CD4-positive, alpha-beta T cell (primary cell): ENCODE measurements around the gene ACACB. TPM values are rescaled to one million over a fixed set of nuclear protein-coding genes. Genes with fewer than 3 reads are reported as not detected.

ENCODE experiments used
- ATAC-seq: fragments of 200-7000 bp; cut with Tn5 transposase; one replicate; pipeline ENCODE4 v1.10.0; 2022; ENCODE audit warnings: mild to moderate bottlenecking; ENCODE audit not compliant: poor library complexity
- CTCF ChIA-PET: fragments of 350-600 bp; sonication (Branson Sonifier 250); formaldehyde crosslinking; loops from one replicate; lab custom pipeline; 2021; ENCODE audit warnings: antibody characterized with exemption, inconsistent platforms; lab: Charles Lee
- POLR2A ChIA-PET: fragments of 350-600 bp; sonication (Branson Sonifier 250); formaldehyde crosslinking; loops from one replicate; lab custom pipeline; 2021; ENCODE audit warnings: antibody characterized with exemption, inconsistent platforms; lab: Charles Lee
- DNase-seq, 14 experiments: peaks; one replicate each; pipeline ENCODE4 v3.0.0-alpha.2; 2013 to 2020; ENCODE audit warnings: mixed read lengths in 2 of 14
- H3K27ac ChIP-seq, 2 donors: one replicate each; pipeline versions ENCODE4 v1.5.1 to v1.7.0; 2013; ENCODE audit warnings: low read length in 2 of 2, low read depth in 1 of 2, mild to moderate bottlenecking in 1 of 2
- H3K27me3 ChIP-seq, 2 experiments: 1 replicate in 1 of 2; 2 replicates in 1 of 2; pipeline versions ENCODE4 v1.6.1 to v1.7.0; 2013; ENCODE audit warnings: low read length in 2 of 2, control low read depth in 1 of 2, mild to moderate bottlenecking in 1 of 2, moderate library complexity in 1 of 2; ENCODE audit not compliant: insufficient read depth in 2 of 2, control insufficient read depth in 1 of 2
- H3K36me3 ChIP-seq: one replicate; pipeline ENCODE4 v1.6.1; 2013; ENCODE audit warnings: low read length, control low read depth; ENCODE audit not compliant: insufficient read depth
- H3K4me1 ChIP-seq: one replicate; pipeline ENCODE4 v1.6.1; 2013; ENCODE audit warnings: low read length, control low read depth; ENCODE audit not compliant: insufficient read depth
- H3K4me3 ChIP-seq: one replicate; pipeline ENCODE4 v1.5.1; 2013; ENCODE audit warnings: mild to moderate bottlenecking, low read length, moderate library complexity
- H3K9me3 ChIP-seq, 2 experiments: 1 replicate in 1 of 2; 2 replicates in 1 of 2; pipeline versions ENCODE4 v1.6.1 to v1.7.0; 2013; ENCODE audit warnings: low read length in 2 of 2, mild to moderate bottlenecking in 2 of 2, control low read depth in 1 of 2, moderate library complexity in 1 of 2; ENCODE audit not compliant: control insufficient read depth in 1 of 2, insufficient read depth in 1 of 2
- H3K27ac Mint-ChIP-seq: one replicate; pipeline ENCODE4 v1.8.0; 2020; ENCODE audit warnings: mixed read lengths
- H3K27me3 Mint-ChIP-seq: one replicate; pipeline ENCODE4 v1.8.0; 2021; ENCODE audit warnings: mixed read lengths
- H3K36me3 Mint-ChIP-seq: one replicate; pipeline ENCODE4 v1.8.0; 2021; ENCODE audit warnings: low read depth, mixed read lengths
- H3K4me1 Mint-ChIP-seq: one replicate; pipeline ENCODE4 v1.8.0; 2021; ENCODE audit warnings: low read depth, mixed read lengths
- H3K4me3 Mint-ChIP-seq: one replicate; pipeline ENCODE4 v1.8.0; 2020; ENCODE audit warnings: mild to moderate bottlenecking, mixed read lengths
- H3K9me3 Mint-ChIP-seq: one replicate; pipeline ENCODE4 v1.8.0; 2020; ENCODE audit warnings: mixed read lengths
- CTCF ChIP-seq: fragments of 200-600 bp; IDR thresholded peaks from one replicate; pipeline ENCODE4 v1.8.0; 2022; ENCODE audit warnings: antibody characterized with exemption, mild to moderate bottlenecking
- intact Hi-C, 2 experiments: fragments of 100-400 bp; cut with DNase I in 1 of 2; cut with micrococcal nuclease in 1 of 2; formaldehyde crosslinking; loops; one replicate each; pipeline versions ENCODE4 v1.15.1 to v1.9.0; 2023 to 2025; cut with DNase I, micrococcal nuclease
- total RNA-seq, 174 experiments: library from RNA in 2 of 174; stranded (reverse) in 2 of 174; gene quantifications; one replicate each; pipeline ENCODE4 v1.2.3 and lab custom pipeline; 2021 to 2026

Gene ACACB
- total RNA-seq, 2 experiments from 2014 or later = 30.3 to 32.2 TPM

- Histone ChIP-seq H3K9me3 (no peaks in the 10 kb centered on the region), H3K27ac (no peak overlapping the region), H3K27me3 (no peaks in the 10 kb centered on the region), H3K4me3 (no peak overlapping the region), H3K36me3 (peaks cover 6% of the 10 kb centered on the region), H3K4me1 (no peaks in the 10 kb centered on the region)
- ATAC-seq (no peak), DNase-seq (no peak)
- TF ChIP-seq CTCF = no peak
- intact Hi-C loops = no loop called here
- ChIA-PET CTCF (no interaction called here), POLR2A (no interaction called here)
- Mint-ChIP-seq H3K4me3 (no peak overlapping the region), H3K4me1 (peaks cover 5% of the 10 kb centered on the region), H3K27me3 (no peaks in the 10 kb centered on the region), H3K27ac (no peak overlapping the region), H3K9me3 (no peaks in the 10 kb centered on the region), H3K36me3 (peaks cover 53% of the 10 kb centered on the region)
These were observed 50.0 kb downstream of the ACACB start for GRCh38 chr12:109166371-109166770.

GRCh38 chr12:109167781-109168180 is 51.4 kb downstream of the ACACB start:
- Histone ChIP-seq H3K4me1 (no peaks in the 10 kb centered on the region), H3K9me3 (no peaks in the 10 kb centered on the region), H3K27me3 (no peaks in the 10 kb centered on the region), H3K27ac (no peak overlapping the region), H3K36me3 (peaks cover 18% of the 10 kb centered on the region), H3K4me3 (no peak overlapping the region)
- DNase-seq (no peak), ATAC-seq (no peak)
- no peak for TF ChIP-seq CTCF
- intact Hi-C loops = no loop called here
- Mint-ChIP-seq H3K4me3 (no peak overlapping the region), H3K36me3 (peaks cover 67% of the 10 kb centered on the region), H3K4me1 (peaks cover 5% of the 10 kb centered on the region), H3K27me3 (no peaks in the 10 kb centered on the region), H3K9me3 (no peaks in the 10 kb centered on the region), H3K27ac (no peak overlapping the region)
- POLR2A ChIA-PET = no interaction called here
- CTCF ChIA-PET = no interaction called here

GRCh38 chr12:109169262-109169661 is 52.9 kb downstream of the ACACB start:
- CTCF ChIA-PET = no interaction called here
- Mint-ChIP-seq H3K27me3 (no peaks in the 10 kb centered on the region), H3K36me3 (peaks cover 77% of the 10 kb centered on the region), H3K9me3 (no peaks in the 10 kb centered on the region), H3K4me1 (peaks cover 5% of the 10 kb centered on the region), H3K4me3 (no peak overlapping the region), H3K27ac (no peak overlapping the region)
- H3K27ac ChIP-seq = no peak overlapping the region
- TF ChIP-seq CTCF = no peak
- POLR2A ChIA-PET = no interaction called here
- peaks cover 0 to 5% of the 10 kb centered on the region in 2 experiments for H3K9me3 ChIP-seq
- no peaks in the 10 kb centered on the region for H3K4me1 ChIP-seq
- ATAC-seq (no peak), DNase-seq (no peak)
- no peak overlapping the region for H3K4me3 ChIP-seq
- intact Hi-C loops = no loop called here
- no peaks in the 10 kb centered on the region for H3K27me3 ChIP-seq
- peaks cover 26% of the 10 kb centered on the region for H3K36me3 ChIP-seq
